ENCODE measurements around the gene PRORP.

GRCh38 chr14:35113308-35113950, 8.9 kb upstream of the PRORP start:
- TF ChIP-seq, protein P1, sequence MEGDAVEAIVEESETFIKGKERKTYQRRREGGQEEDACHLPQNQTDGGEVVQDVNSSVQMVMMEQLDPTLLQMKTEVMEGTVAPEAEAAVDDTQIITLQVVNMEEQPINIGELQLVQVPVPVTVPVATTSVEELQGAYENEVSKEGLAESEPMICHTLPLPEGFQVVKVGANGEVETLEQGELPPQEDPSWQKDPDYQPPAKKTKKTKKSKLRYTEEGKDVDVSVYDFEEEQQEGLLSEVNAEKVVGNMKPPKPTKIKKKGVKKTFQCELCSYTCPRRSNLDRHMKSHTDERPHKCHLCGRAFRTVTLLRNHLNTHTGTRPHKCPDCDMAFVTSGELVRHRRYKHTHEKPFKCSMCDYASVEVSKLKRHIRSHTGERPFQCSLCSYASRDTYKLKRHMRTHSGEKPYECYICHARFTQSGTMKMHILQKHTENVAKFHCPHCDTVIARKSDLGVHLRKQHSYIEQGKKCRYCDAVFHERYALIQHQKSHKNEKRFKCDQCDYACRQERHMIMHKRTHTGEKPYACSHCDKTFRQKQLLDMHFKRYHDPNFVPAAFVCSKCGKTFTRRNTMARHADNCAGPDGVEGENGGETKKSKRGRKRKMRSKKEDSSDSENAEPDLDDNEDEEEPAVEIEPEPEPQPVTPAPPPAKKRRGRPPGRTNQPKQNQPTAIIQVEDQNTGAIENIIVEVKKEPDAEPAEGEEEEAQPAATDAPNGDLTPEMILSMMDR (IDR thresholded peaks at IDR 0.05; ENCODE audit: extremely low read depth in 1 of 2, insufficient read depth in 1 of 2, low read depth in 1 of 2, low read length in 2 of 2), result no peak
- no peak for TF ChIP-seq POLR2A (IDR thresholded peaks at IDR 0.05; ENCODE audit: low read depth, low read length)
- TF ChIP-seq, protein P2, sequence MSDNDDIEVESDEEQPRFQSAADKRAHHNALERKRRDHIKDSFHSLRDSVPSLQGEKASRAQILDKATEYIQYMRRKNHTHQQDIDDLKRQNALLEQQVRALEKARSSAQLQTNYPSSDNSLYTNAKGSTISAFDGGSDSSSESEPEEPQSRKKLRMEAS (IDR thresholded peaks at IDR 0.05; ENCODE audit: insufficient read depth, insufficient read length), result no peak
- no peak for TF ChIP-seq GATA2 (IDR thresholded peaks at IDR 0.05; ENCODE audit: insufficient read depth, insufficient read length, low read depth, low read length)
- no peak for TF ChIP-seq EZH2 (IDR thresholded peaks at IDR 0.05; ENCODE audit: borderline replicate concordance, low read depth, low read length, severe bottlenecking)
- TF ChIP-seq POLR2AphosphoS5 (IDR thresholded peaks at IDR 0.05; ENCODE audit: insufficient read depth, low read depth, low read length), result no peak
